Measurements from ENCODE around the gene LRP2. TPM values are rescaled to one million over a fixed set of nuclear protein-coding genes. Genes with fewer than 3 reads are reported as not detected.
"Not testable (repeated sequence)": the region's sequence is repeated elsewhere in the genome, so short reads cannot be mapped to it uniquely, and the experiment has no call there.

The LRP2 gene
- total RNA-seq (10 to 100 TPM; 14.5 to 34.6 TPM), polyA plus RNA-seq (ENCODE audit: insufficient read length in 6 of 6) (1 to 10 TPM; 2.5 to 4.7 (median 3.8) TPM)
- long read RNA-seq, donor 1, result 0 reads
- long read RNA-seq, donor 2, result 0 reads
- long read RNA-seq, donor 3, result 0 reads
- long read RNA-seq, donor 4, result 0 reads
- long read RNA-seq, donor 5, result 0 reads
- long read RNA-seq, donor 6, result 0 reads
- long read RNA-seq, donor 7, result 0 reads
- long read RNA-seq, donor 8, result 0 reads
- long read RNA-seq, donor 9, result 0 reads
- long read RNA-seq, donor 10, partial matches to known transcripts, result 0 of 1 reads
- long read RNA-seq, donor 10, other reads (novel, unspliced or antisense), result 1 of 1 reads
- long read RNA-seq, donor 11, result 0 reads
- long read RNA-seq, donor 12, result 0 reads

GRCh38 chr2:169362118-169362893 is at the start of gene LRP2:
Gene LRP2, minus strand, starts transcription at chr2:169362534. Its CDS starts 135 bp downstream, at chr2:169362399.
- TF ChIP-seq CTCF (IDR thresholded peaks at IDR 0.05), result no peak
- DNase-seq, result peak; percentile 8 to 81 (median 32)
- ATAC-seq, result peak; percentile 53
- H3K27me3 ChIP-seq, result peaks cover 37 to 73% of the 10 kb centered on the region in 2 donors
- intact Hi-C loops (cut with DNase I), result no loop called here
- no peaks in the 10 kb centered on the region for H3K36me3 ChIP-seq
- peaks cover 11 to 36% of the 10 kb centered on the region in 2 donors for H3K4me1 ChIP-seq
- no peak within 1 kb of the TSS for H3K27ac ChIP-seq
- no peaks in the 10 kb centered on the region for H3K9me3 ChIP-seq
- H3K4me3 ChIP-seq, result peak within 1 kb of the TSS; percentile 34 to 42

GRCh38 chr2:169406891-169407290 is 44.6 kb upstream of the LRP2 start:
- DNase-seq (no peak), ATAC-seq (no peak)
- H3K36me3 ChIP-seq, result no peaks in the 10 kb centered on the region
- intact Hi-C loops (cut with DNase I), result no loop called here
- no peak overlapping the region for H3K27ac ChIP-seq
- TF ChIP-seq CTCF (IDR thresholded peaks at IDR 0.05), result no peak
- H3K27me3 ChIP-seq, result no peaks in the 10 kb centered on the region
- no peaks in the 10 kb centered on the region for H3K9me3 ChIP-seq
- H3K4me1 ChIP-seq, result no peaks in the 10 kb centered on the region
- H3K4me3 ChIP-seq, result no peak overlapping the region

GRCh38 chr2:169399491-169399890 is 37.2 kb upstream of the LRP2 start:
- H3K27ac ChIP-seq; DNase-seq; H3K9me3 ChIP-seq; H3K4me1 ChIP-seq; H3K27me3 ChIP-seq; ATAC-seq; intact Hi-C loops (cut with DNase I); H3K36me3 ChIP-seq; H3K4me3 ChIP-seq: not testable (repeated sequence)

GRCh38 chr2:169397697-169398096 is 35.4 kb upstream of the LRP2 start:
- ATAC-seq (peak; percentile 64), DNase-seq (peak in 1 of 4 donors; percentile 5)
- Histone ChIP-seq H3K27ac (no peak overlapping the region), H3K4me1 (no peaks in the 10 kb centered on the region), H3K4me3 (no peak overlapping the region), H3K27me3 (peaks cover 0 to 6% of the 10 kb centered on the region in 2 donors), H3K36me3 (no peaks in the 10 kb centered on the region), H3K9me3 (no peaks in the 10 kb centered on the region)
- no peak for TF ChIP-seq CTCF (IDR thresholded peaks at IDR 0.05)
- intact Hi-C loops (cut with DNase I), result no loop called here

- DNase-seq (no peak), ATAC-seq (no peak)
- no peaks in the 10 kb centered on the region for H3K4me1 ChIP-seq
- H3K4me3 ChIP-seq, result no peak overlapping the region
- H3K27me3 ChIP-seq, result peaks cover 0 to 11% of the 10 kb centered on the region in 2 donors
- intact Hi-C loops (cut with DNase I), result no loop called here
- no peak overlapping the region for H3K27ac ChIP-seq
- no peak for TF ChIP-seq CTCF (IDR thresholded peaks at IDR 0.05)
- H3K36me3 ChIP-seq, result no peaks in the 10 kb centered on the region
- H3K9me3 ChIP-seq, result no peaks in the 10 kb centered on the region
Measured at GRCh38 chr2:169395821-169396374, 33.6 kb upstream of the LRP2 start.

Measured in left lung (tissue), 14 donors.